K562 (cell line): ENCODE results near the gene TANGO6. TPM values are rescaled to one million over a fixed set of nuclear protein-coding genes. Genes with fewer than 3 reads are reported as not detected.
A peak's percentile ranks its signal among the peaks of the same experiment; 100 is the strongest.

Experiments used
- ATAC-seq: fragments of 200-7000 bp; cut with Tn5 transposase; 3 replicates; pipeline ENCODE4 v1.9.1; 2020; ENCODE audit warnings: moderate library complexity
- BruUV-seq: library from RNA; stranded (reverse); fragments of 400-500 nt; replicated peaks from 2 replicates; lab custom pipeline; 2021; lab: Mats Ljungman, UMichigan
- CTCF ChIA-PET: fragments of 300-600 bp; formaldehyde crosslinking; extraction: SDS; loops from one replicate; lab custom pipeline; 2021; ENCODE audit warnings: low intra/inter-chr PET ratio; lab: Yijun Ruan, JAX
- POLR2A ChIA-PET: fragments of 300-600, 350-650 bp; sonication (Branson Sonifier 250); formaldehyde crosslinking; extraction: SDS; loops from one replicate; lab custom pipeline; 2021; ENCODE audit warnings: antibody characterized with exemption, inconsistent platforms; lab: Yijun Ruan, JAX
- DNase-seq, 4 experiments: peaks; one replicate each; pipeline versions ENCODE4 v3.0.0 to v3.0.0-alpha.2; 2011 to 2018; ENCODE audit warnings: low spot score in 3 of 4, mixed read lengths in 3 of 4; ENCODE audit errors: extremely low read depth in 1 of 4
- FAIRE-seq: peaks from 2 replicates; lab custom pipeline; 2011; peaks lifted over from hg19 to GRCh38; lab: Jason Lieb, UNC
- H2AFZ ChIP-seq: 2 replicates; pipeline ENCODE4 v1.6.0; 2011; ENCODE audit warnings: low read depth, low read length, control low read depth, inconsistent platforms
- H3K27ac ChIP-seq: fragments of 200-600 bp; 3 replicates; pipeline ENCODE4 v1.8.0; 2011; ENCODE audit warnings: low read depth, mild to moderate bottlenecking, control low read depth, inconsistent platforms, low read length, moderate library complexity, mixed read lengths; ENCODE audit errors: extremely low read depth
- H3K27me3 ChIP-seq, 2 experiments: fragments of 300-600 bp in 1 of 2; 2 replicates in 1 of 2; 3 replicates in 1 of 2; pipeline versions ENCODE4 v1.6.0 to v1.8.0; 2011; ENCODE audit warnings: inconsistent platforms in 2 of 2, low read length in 2 of 2, mild to moderate bottlenecking in 1 of 2, mixed read lengths in 1 of 2, moderate library complexity in 1 of 2; ENCODE audit not compliant: control insufficient read depth in 2 of 2, insufficient read depth in 2 of 2
- H3K36me3 ChIP-seq: fragments of 300-600 bp; 3 replicates; pipeline ENCODE4 v1.8.0; 2011; ENCODE audit warnings: mild to moderate bottlenecking, low read length, inconsistent platforms; ENCODE audit not compliant: control insufficient read depth, insufficient read depth
- H3K4me1 ChIP-seq, 2 experiments: fragments of 200-600 bp in 1 of 2; replicated peaks in 1 of 2; 2 replicates in 1 of 2; 3 replicates in 1 of 2; pipeline versions ENCODE4 v1.5.1 to v1.8.0; 2011; ENCODE audit warnings: inconsistent platforms in 2 of 2, low read length in 2 of 2, mild to moderate bottlenecking in 1 of 2, mixed read lengths in 1 of 2, moderate library complexity in 1 of 2; ENCODE audit not compliant: control insufficient read depth in 2 of 2, insufficient read depth in 2 of 2
- H3K4me2 ChIP-seq: 2 replicates; pipeline ENCODE4 v1.6.1; 2011; ENCODE audit warnings: low read length, control low read depth, inconsistent platforms, mixed read lengths; ENCODE audit not compliant: insufficient read depth
- H3K4me3 ChIP-seq: fragments of 200-600 bp; sonication (generic), shearing (Covaris generic); 2 replicates; pipeline ENCODE4 v1.5.1; 2016; ENCODE audit warnings: control low read depth, inconsistent platforms
- H3K79me2 ChIP-seq: fragments of 200-600 bp; 3 replicates; pipeline ENCODE4 v1.8.0; 2011; ENCODE audit warnings: low read length, inconsistent platforms; ENCODE audit not compliant: control insufficient read depth, insufficient read depth
- H3K9ac ChIP-seq, 2 experiments: 2 replicates each; pipeline versions ENCODE4 v1.6.0 to v1.6.1; 2011; ENCODE audit warnings: low read depth in 2 of 2, low read length in 2 of 2, control low read depth in 1 of 2, inconsistent platforms in 1 of 2, mild to moderate bottlenecking in 1 of 2, mixed read lengths in 1 of 2; ENCODE audit not compliant: insufficient read depth in 1 of 2
- H3K9me1 ChIP-seq: one replicate; pipeline ENCODE4 v1.6.0; 2011; ENCODE audit warnings: inconsistent platforms, mild to moderate bottlenecking, low read length, moderate library complexity; ENCODE audit not compliant: control insufficient read depth, insufficient read depth
- H3K9me3 ChIP-seq: replicated peaks from 2 replicates; pipeline ENCODE4 v1.5.1; 2011; ENCODE audit warnings: low read depth, low read length, inconsistent platforms; ENCODE audit not compliant: control insufficient read depth, insufficient read depth
- H4K20me1 ChIP-seq: replicated peaks from 2 replicates; pipeline ENCODE4 v1.6.1; 2011; ENCODE audit warnings: low read length, inconsistent platforms, mixed read lengths; ENCODE audit not compliant: control insufficient read depth, insufficient read depth
- DPF2 ChIP-seq: fragments of 450-650 bp; IDR thresholded peaks from 2 replicates; pipeline ENCODE4 v1.6.1; 2016
- ESRRB ChIP-seq: fragments of 250-450 bp; sonication (Bioruptor Pico); IDR thresholded peaks from 2 replicates; pipeline ENCODE4 v1.5.0; 2020; ENCODE audit warnings: mild to moderate bottlenecking, moderate library complexity, borderline replicate concordance
- HIVEP1 ChIP-seq: fragments of 250-450 bp; sonication (Bioruptor Pico); IDR thresholded peaks from 2 replicates; pipeline ENCODE4 v1.4.0; 2020; ENCODE audit warnings: mild to moderate bottlenecking
- MIER1 ChIP-seq: fragments of 450-650 bp; IDR thresholded peaks from 2 replicates; pipeline ENCODE4 v1.6.1; 2016; ENCODE audit warnings: antibody characterized with exemption, mild to moderate bottlenecking, low read depth
- SRSF1 ChIP-seq: fragments of 200-400 bp; formaldehyde crosslinking; IDR thresholded peaks from 2 replicates; pipeline ENCODE4 v1.6.1; 2017; ENCODE audit warnings: mild to moderate bottlenecking, low read depth, low read length, moderate library complexity
- ZNF41 ChIP-seq: fragments of 250-450 bp; sonication (Bioruptor Pico); conservative IDR thresholded peaks from 2 replicates; pipeline ENCODE4 v1.4.0; 2020; ENCODE audit warnings: mild to moderate bottlenecking
- WGBS: fragments of 100-300 bp; shearing (Covaris generic); methylation state at CpG from one replicate; pipeline ENCODE4 v1.1.6; 2016; ENCODE audit warnings: low coverage, mixed read lengths; ENCODE audit not compliant: insufficient coverage; ENCODE audit errors: missing lambda C conversion rate; 5-methylcytosine and 5-hydroxymethylcytosine counted together
- in situ Hi-C: fragments of 300-500 bp; cut with MboI; formaldehyde crosslinking; loops from 4 replicates; pipeline ENCODE4 v1.15.0; 2018; ENCODE audit warnings: inconsistent platforms, mixed read lengths
- intact Hi-C: fragments of 100-400 bp; cut with micrococcal nuclease; formaldehyde crosslinking; loops from 2 replicates; pipeline ENCODE4 v1.14.2; 2022
- polyA plus RNA-seq, 8 experiments: library from polyadenylated mRNA; depleted of rRNA in 4 of 8; stranded (reverse) in 5 of 8; unstranded in 3 of 8; fragments of >200 nt; fragmentation: Nextera tagmentation in 2 of 8; fragmentation: Illumina TruSeq in 1 of 8; extraction: Ambion mirVana in 2 of 8; extraction: Trizol in 1 of 8; gene quantifications; 2 replicates each; pipeline versions ENCODE4 v1.2.1 to v1.2.3, GENCODE V29; 2011 to 2014; ENCODE audit warnings: inconsistent platforms in 1 of 8, missing spikeins in 1 of 8
- total RNA-seq, 7 experiments: library from RNA; depleted of rRNA in 6 of 7; stranded (reverse); fragments of >200 nt in 6 of 7; fragmentation: Illumina TruSeq in 2 of 7; extraction: Trizol in 2 of 7; gene quantifications; 2 replicates each; pipeline versions ENCODE4 v1.2.1 to v1.2.3, GENCODE V29; 2011 to 2021; ENCODE audit warnings: low replicate concordance in 1 of 7
- TF ChIP-seq, protein P1 (sequence below): fragments of 150-350 bp; IDR thresholded peaks from 2 replicates; pipeline ENCODE4 v1.6.1; 2014; ENCODE audit warnings: low read depth, mild to moderate bottlenecking, low read length, borderline replicate concordance
- TF ChIP-seq, protein P2 (sequence below), 2 experiments: fragments of 450-650 bp; IDR thresholded peaks; 2 replicates each; pipeline ENCODE4 v1.6.1; 2018; ENCODE audit warnings: mild to moderate bottlenecking in 2 of 2, low read depth in 1 of 2; ENCODE audit not compliant: partially characterized antibody in 2 of 2

TANGO6 gene
- total and polyA plus RNA-seq, 9 of the 15 experiments (the other 6 are each of a cell fraction or from before 2014, with no cell fraction given), result 1.6 to 15.2 (median 9.6) TPM

DNA sequence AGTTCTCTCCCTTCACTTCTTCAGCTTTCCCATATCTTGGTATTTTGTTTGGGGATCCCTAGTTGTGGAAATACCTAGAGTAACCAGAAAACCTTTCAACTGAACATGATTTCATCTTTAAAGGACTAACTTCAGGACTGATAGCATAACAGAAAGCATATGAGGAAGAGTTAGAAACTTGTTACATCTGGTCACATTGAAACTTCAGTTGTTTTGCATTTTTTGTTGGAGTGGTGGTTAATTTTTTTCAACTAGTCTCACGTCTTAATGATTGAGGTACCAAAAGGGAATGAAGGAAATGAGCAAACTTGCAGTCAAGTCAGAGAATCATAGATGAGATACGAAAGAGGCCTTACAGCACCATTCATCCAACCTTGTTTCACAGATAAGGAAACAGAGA is 49.6 kb downstream of the TANGO6 start (continued):
- TF ChIP-seq ESRRB (no peak), ZNF41 (CRISPR knock-in tag) (no peak), SRSF1 (no peak)
- TF ChIP-seq, protein P1, sequence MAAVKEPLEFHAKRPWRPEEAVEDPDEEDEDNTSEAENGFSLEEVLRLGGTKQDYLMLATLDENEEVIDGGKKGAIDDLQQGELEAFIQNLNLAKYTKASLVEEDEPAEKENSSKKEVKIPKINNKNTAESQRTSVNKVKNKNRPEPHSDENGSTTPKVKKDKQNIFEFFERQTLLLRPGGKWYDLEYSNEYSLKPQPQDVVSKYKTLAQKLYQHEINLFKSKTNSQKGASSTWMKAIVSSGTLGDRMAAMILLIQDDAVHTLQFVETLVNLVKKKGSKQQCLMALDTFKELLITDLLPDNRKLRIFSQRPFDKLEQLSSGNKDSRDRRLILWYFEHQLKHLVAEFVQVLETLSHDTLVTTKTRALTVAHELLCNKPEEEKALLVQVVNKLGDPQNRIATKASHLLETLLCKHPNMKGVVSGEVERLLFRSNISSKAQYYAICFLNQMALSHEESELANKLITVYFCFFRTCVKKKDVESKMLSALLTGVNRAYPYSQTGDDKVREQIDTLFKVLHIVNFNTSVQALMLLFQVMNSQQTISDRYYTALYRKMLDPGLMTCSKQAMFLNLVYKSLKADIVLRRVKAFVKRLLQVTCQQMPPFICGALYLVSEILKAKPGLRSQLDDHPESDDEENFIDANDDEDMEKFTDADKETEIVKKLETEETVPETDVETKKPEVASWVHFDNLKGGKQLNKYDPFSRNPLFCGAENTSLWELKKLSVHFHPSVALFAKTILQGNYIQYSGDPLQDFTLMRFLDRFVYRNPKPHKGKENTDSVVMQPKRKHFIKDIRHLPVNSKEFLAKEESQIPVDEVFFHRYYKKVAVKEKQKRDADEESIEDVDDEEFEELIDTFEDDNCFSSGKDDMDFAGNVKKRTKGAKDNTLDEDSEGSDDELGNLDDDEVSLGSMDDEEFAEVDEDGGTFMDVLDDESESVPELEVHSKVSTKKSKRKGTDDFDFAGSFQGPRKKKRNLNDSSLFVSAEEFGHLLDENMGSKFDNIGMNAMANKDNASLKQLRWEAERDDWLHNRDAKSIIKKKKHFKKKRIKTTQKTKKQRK, result no peak

DNA sequence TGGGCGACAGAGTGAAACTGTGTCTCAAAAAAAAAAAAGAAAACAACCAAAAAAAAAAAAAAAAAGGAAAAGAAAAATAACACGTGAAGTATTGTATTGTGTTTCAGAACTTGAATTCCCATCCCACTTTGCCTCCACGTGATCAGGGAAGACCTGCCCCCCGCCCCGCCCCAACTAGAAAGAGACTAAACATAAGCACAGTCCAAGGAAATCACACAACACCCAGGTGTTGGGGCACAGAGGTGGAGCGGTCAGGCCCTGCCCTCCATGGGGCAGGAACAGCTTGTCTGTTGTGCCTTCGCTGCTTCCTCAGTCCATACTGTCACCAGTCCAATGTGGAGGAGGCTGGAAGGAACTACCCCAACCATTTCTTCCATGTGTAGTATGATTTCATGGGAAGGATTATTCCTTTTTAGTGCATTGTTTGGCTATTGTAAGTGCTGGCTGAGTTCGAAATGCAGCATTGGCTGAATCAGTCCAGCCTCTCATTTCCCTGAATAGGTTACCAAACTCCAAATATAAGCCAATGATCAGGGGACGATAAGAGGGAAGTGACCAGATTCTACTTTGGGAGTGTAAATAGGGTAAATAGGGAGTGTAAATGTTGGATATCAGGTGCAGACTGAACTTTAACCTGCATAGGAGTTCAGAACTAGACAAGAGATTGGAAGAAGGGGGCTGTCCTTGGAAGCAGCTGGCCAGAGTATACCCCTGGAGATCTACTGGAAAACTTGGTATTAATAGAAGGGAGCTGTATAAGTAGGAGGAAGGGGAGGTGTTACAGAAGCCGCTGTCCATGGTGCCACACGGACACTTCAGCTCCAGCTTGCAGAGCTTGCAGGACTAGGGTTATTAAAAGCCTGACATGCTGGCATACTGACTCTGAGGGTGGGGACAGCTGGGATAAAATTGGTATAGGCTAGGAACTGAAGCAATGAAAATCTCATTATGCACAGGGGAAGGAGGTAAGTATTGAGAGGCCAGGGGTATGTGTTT is 50.7 kb downstream of the TANGO6 start:
- ATAC-seq, result no peak; the same call in 2 of the 3 replicates
- H3K4me3 ChIP-seq, result no peak overlapping the region
- no peaks in the 10 kb centered on the region for H3K4me1 ChIP-seq
- WGBS, result 69% methylated on average over 9 of the region's 11 CpGs
- H3K9me1 ChIP-seq, result no peaks in the 10 kb centered on the region
- peak in 1 of 4 experiments; percentile 23 for DNase-seq
- intact Hi-C loops (no loop called here), in situ Hi-C loops (no loop called here)
- no peaks in the 10 kb centered on the region for H3K9me3 ChIP-seq
- H3K9ac ChIP-seq, result no peak overlapping the region
- no peaks in the 10 kb centered on the region for H3K36me3 ChIP-seq
- no peaks in the 10 kb centered on the region for H3K27me3 ChIP-seq
- no peak overlapping the region for H2AFZ ChIP-seq
- FAIRE-seq, result no peak
- H3K79me2 ChIP-seq, result no peaks in the 10 kb centered on the region
- POLR2A ChIA-PET, result interaction anchor here (0.6 to 0.7 kb wide), 3 partner anchors 13 to 453 kb away, joined by 3 to 4 read pairs (median 4); no protein-coding TSS in a partner anchor
- no peak overlapping the region for H3K27ac ChIP-seq
- CTCF ChIA-PET, result no interaction called here
- BruUV-seq, result no TSS peak
- no peaks in the 10 kb centered on the region for H4K20me1 ChIP-seq
- H3K4me2 ChIP-seq, result no peak overlapping the region
- TF ChIP-seq MIER1 (peak; percentile 45; the same call in 1 of the 2 replicates), DPF2 (no peak), HIVEP1 (CRISPR knock-in tag) (no peak)
- TF ChIP-seq, protein P2, sequence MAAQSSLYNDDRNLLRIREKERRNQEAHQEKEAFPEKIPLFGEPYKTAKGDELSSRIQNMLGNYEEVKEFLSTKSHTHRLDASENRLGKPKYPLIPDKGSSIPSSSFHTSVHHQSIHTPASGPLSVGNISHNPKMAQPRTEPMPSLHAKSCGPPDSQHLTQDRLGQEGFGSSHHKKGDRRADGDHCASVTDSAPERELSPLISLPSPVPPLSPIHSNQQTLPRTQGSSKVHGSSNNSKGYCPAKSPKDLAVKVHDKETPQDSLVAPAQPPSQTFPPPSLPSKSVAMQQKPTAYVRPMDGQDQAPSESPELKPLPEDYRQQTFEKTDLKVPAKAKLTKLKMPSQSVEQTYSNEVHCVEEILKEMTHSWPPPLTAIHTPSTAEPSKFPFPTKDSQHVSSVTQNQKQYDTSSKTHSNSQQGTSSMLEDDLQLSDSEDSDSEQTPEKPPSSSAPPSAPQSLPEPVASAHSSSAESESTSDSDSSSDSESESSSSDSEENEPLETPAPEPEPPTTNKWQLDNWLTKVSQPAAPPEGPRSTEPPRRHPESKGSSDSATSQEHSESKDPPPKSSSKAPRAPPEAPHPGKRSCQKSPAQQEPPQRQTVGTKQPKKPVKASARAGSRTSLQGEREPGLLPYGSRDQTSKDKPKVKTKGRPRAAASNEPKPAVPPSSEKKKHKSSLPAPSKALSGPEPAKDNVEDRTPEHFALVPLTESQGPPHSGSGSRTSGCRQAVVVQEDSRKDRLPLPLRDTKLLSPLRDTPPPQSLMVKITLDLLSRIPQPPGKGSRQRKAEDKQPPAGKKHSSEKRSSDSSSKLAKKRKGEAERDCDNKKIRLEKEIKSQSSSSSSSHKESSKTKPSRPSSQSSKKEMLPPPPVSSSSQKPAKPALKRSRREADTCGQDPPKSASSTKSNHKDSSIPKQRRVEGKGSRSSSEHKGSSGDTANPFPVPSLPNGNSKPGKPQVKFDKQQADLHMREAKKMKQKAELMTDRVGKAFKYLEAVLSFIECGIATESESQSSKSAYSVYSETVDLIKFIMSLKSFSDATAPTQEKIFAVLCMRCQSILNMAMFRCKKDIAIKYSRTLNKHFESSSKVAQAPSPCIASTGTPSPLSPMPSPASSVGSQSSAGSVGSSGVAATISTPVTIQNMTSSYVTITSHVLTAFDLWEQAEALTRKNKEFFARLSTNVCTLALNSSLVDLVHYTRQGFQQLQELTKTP (IDR thresholded peaks at IDR 0.05; ENCODE audit: low read depth in 1 of 2, partially characterized antibody in 2 of 2), result peak in 1 of 2 experiments; percentile 16
